Prostate gland (tissue), 2 donors: ENCODE data around the gene P3H2. TPM values are rescaled to one million over a fixed set of nuclear protein-coding genes. Genes with fewer than 3 reads are reported as not detected.

ENCODE experiments used
- DNase-seq: peaks from one replicate; pipeline ENCODE4 v3.0.0-alpha.2; 2019; ENCODE audit warnings: low spot score
- H3K27ac ChIP-seq, 2 donors: fragments of 200-600 bp; sonication (generic); 2 replicates each; pipeline ENCODE4 v1.5.1; 2017 to 2019
- H3K27me3 ChIP-seq: fragments of 200-600 bp; sonication (generic); replicated peaks from 2 replicates; pipeline ENCODE4 v1.5.1; 2019; ENCODE audit not compliant: insufficient read depth
- H3K36me3 ChIP-seq, 2 donors: fragments of 200-600 bp; sonication (generic); 1 replicate in 1 of 2; 2 replicates in 1 of 2; pipeline versions ENCODE4 v1.5.1 to v1.8.1; 2017 to 2019
- H3K4me1 ChIP-seq: fragments of 200-600 bp; sonication (generic); replicated peaks from 2 replicates; pipeline ENCODE4 v1.5.1; 2019
- H3K4me3 ChIP-seq, 2 donors: fragments of 200-600 bp; sonication (generic); 2 replicates each; pipeline ENCODE4 v1.5.1; 2017 to 2019
- H3K9me3 ChIP-seq: fragments of 200-600 bp; sonication (generic); 2 replicates; pipeline ENCODE4 v1.5.1; 2017
- POLR2A ChIP-seq: fragments of 450-650 bp; IDR thresholded peaks from one replicate; pipeline ENCODE4 v1.6.1; 2016; ENCODE audit warnings: antibody characterized with exemption, mild to moderate bottlenecking
- POLR2AphosphoS5 ChIP-seq: sonication (generic); formaldehyde crosslinking; IDR thresholded peaks from one replicate; pipeline ENCODE4 v1.6.1; 2017; ENCODE audit warnings: antibody characterized with exemption
- WGBS: methylation state at CpG from one replicate; pipeline ENCODE4 v1.1.5; 2018; 5-methylcytosine and 5-hydroxymethylcytosine counted together
- intact Hi-C: fragments of 100-400 bp; cut with DNase I; formaldehyde crosslinking; loops from one replicate; pipeline ENCODE4 v1.14.2; 2022
- total RNA-seq, 2 donors: library from RNA; depleted of rRNA; stranded (reverse); fragments of >200 nt; gene quantifications; one replicate each; pipeline ENCODE4 v1.1.0, GENCODE V29; 2016
- TF ChIP-seq, protein P1 (sequence below), 4 experiments: fragments of 200-600 bp in 2 of 4; fragments of 450-650 bp in 2 of 4; sonication (generic) in 2 of 4; IDR thresholded peaks; 1 replicate in 3 of 4; 2 replicates in 1 of 4; pipeline ENCODE4 v1.5.1; 2016 to 2019; ENCODE audit warnings: antibody characterized with exemption in 4 of 4, mild to moderate bottlenecking in 2 of 4, moderate library complexity in 2 of 4

Gene P3H2
- total RNA-seq, 2 donors from 2014 or later: 20.6 to 82.8 TPM

DNA sequence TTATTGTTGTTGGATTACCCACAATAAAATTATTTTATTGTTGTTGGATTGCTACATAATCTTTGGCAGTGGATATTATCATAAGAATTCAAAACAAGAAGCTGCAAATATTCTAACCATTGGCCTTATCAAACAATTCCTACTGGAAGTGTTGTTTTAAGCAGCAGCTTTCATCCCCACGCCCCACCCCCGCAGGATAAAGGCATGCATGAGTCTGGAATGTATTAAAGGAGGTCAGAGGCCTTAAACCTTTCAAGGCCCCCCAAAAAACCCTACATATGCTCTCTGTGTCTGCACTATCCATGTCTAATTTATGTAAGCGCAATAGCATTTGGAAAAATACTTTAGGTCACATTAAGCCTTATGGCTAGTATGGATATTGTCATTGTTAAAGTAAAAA is 23.1 kb downstream of the P3H2 start:
- 75% methylated on average over 3 of the region's 3 CpGs for WGBS
- Histone ChIP-seq H3K4me1 (no peaks in the 10 kb centered on the region), H3K9me3 (no peaks in the 10 kb centered on the region), H3K36me3 (no peaks in the 10 kb centered on the region), H3K27me3 (no peaks in the 10 kb centered on the region), H3K4me3 (no peak overlapping the region), H3K27ac (no peak overlapping the region)
- TF ChIP-seq POLR2A (no peak), POLR2AphosphoS5 (no peak)
- TF ChIP-seq, protein P1, sequence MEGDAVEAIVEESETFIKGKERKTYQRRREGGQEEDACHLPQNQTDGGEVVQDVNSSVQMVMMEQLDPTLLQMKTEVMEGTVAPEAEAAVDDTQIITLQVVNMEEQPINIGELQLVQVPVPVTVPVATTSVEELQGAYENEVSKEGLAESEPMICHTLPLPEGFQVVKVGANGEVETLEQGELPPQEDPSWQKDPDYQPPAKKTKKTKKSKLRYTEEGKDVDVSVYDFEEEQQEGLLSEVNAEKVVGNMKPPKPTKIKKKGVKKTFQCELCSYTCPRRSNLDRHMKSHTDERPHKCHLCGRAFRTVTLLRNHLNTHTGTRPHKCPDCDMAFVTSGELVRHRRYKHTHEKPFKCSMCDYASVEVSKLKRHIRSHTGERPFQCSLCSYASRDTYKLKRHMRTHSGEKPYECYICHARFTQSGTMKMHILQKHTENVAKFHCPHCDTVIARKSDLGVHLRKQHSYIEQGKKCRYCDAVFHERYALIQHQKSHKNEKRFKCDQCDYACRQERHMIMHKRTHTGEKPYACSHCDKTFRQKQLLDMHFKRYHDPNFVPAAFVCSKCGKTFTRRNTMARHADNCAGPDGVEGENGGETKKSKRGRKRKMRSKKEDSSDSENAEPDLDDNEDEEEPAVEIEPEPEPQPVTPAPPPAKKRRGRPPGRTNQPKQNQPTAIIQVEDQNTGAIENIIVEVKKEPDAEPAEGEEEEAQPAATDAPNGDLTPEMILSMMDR (IDR thresholded peaks at IDR 0.05): no peak
- intact Hi-C loops: no loop called here
- DNase-seq: no peak

- DNase-seq: no peak
- intact Hi-C loops: no loop called here
- no peak overlapping the region for H3K27ac ChIP-seq
- no peaks in the 10 kb centered on the region for H3K9me3 ChIP-seq
- WGBS: 89% methylated on average over 4 of the region's 4 CpGs
- no peak for TF ChIP-seq POLR2A
- TF ChIP-seq, protein P1 (IDR thresholded peaks at IDR 0.05): no peak
- TF ChIP-seq POLR2AphosphoS5: no peak
- no peaks in the 10 kb centered on the region for H3K36me3 ChIP-seq
- H3K4me1 ChIP-seq: no peaks in the 10 kb centered on the region
- no peaks in the 10 kb centered on the region for H3K27me3 ChIP-seq
- H3K4me3 ChIP-seq: no peak overlapping the region
These were observed 23.7 kb downstream of the P3H2 start for GRCh38 chr3:190097025-190097424.

- DNase-seq: no peak
- Histone ChIP-seq H3K27ac (no peak overlapping the region), H3K4me1 (no peaks in the 10 kb centered on the region), H3K36me3 (no peaks in the 10 kb centered on the region), H3K9me3 (no peaks in the 10 kb centered on the region), H3K27me3 (no peaks in the 10 kb centered on the region), H3K4me3 (no peak overlapping the region)
- 96% methylated on average over 4 of the region's 4 CpGs for WGBS
- intact Hi-C loops: no loop called here
- TF ChIP-seq POLR2A (no peak), POLR2AphosphoS5 (no peak)
- TF ChIP-seq, protein P1 (IDR thresholded peaks at IDR 0.05): no peak
These were observed 24.4 kb downstream of the P3H2 start for GRCh38 chr3:190096345-190096744.

GRCh38 chr3:190094160-190094718 is 26.5 kb downstream of the P3H2 start:
- DNase-seq: no peak
- no peaks in the 10 kb centered on the region for H3K4me1 ChIP-seq
- H3K27me3 ChIP-seq: no peaks in the 10 kb centered on the region
- TF ChIP-seq POLR2A (no peak), POLR2AphosphoS5 (no peak)
- TF ChIP-seq, protein P1 (IDR thresholded peaks at IDR 0.05): no peak
- intact Hi-C loops: no loop called here
- no peaks in the 10 kb centered on the region for H3K36me3 ChIP-seq
- WGBS: 11% methylated on average over 1 of the region's 1 CpG
- H3K27ac ChIP-seq: no peak overlapping the region
- no peaks in the 10 kb centered on the region for H3K9me3 ChIP-seq
- no peak overlapping the region for H3K4me3 ChIP-seq

- H3K36me3 ChIP-seq: no peaks in the 10 kb centered on the region
- no peak overlapping the region for H3K27ac ChIP-seq
- no peaks in the 10 kb centered on the region for H3K4me1 ChIP-seq
- intact Hi-C loops: no loop called here
- H3K27me3 ChIP-seq: no peaks in the 10 kb centered on the region
- no peak for DNase-seq
- no peak overlapping the region for H3K4me3 ChIP-seq
- H3K9me3 ChIP-seq: no peaks in the 10 kb centered on the region
- TF ChIP-seq POLR2A (no peak), POLR2AphosphoS5 (no peak)
- 44% methylated on average over 2 of the region's 2 CpGs for WGBS
These were observed 28.4 kb downstream of the P3H2 start for GRCh38 chr3:190092250-190092649.
